HG03460 (cell line): ENCODE results near the gene BBS9.
"Not testable (repeated sequence)": the region's sequence is repeated elsewhere in the genome, so short reads cannot be mapped to it uniquely, and the experiment has no call there.

Source experiments
- ATAC-seq: cut with Tn5 transposase; IDR thresholded peaks from one replicate; pipeline ENCODE4 v1.9.1; 2021; ENCODE audit not compliant: unreplicated experiment

Gene BBS9

DNA sequence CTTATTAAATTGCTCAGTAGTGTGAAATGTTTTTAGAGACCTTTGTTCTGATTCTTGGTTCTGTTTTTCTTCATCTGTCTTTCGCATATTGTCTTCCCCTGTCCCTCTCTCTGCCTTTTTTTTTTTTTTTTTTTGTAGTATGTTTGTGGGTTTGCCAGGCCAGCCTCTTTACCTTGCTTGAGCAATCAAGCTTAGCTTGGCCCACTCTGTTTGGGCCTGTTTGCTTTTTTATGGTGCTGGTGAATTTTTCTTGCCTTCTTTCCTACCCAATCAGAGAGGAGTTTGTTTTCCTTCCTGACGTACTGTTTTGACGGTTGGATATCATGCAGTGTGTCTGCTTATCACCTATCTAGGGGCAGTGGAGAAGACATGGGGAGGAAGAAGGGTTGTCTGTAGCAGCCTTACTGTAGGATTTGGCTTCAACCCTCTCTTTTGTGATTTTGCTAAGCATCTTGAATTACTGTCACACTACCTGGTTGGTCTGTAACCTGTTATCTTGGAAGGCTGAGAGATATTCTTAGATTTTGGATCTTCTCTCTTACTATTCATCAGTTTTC is 64.0 kb downstream of the BBS9 start:
- ATAC-seq, result no peak

DNA sequence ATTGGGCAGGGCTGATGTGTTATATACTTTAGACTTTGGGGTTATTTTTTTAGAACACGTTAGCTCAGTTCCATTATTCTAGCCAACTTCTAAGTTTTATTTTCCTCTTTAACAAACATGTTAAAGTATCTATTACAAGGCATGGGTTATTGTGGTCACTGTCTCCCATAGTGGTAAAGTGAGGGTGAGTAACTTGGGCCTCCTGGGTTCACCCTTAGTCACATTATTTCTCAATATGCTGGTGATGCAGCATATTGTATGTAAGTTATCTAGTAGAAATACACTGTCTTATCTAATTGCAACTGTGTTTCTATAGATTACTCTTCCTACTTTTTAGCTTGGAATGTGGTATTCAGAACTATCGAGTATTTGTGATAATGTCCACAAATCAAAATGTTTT is 65.9 kb downstream of the BBS9 start:
- ATAC-seq, result no peak

DNA sequence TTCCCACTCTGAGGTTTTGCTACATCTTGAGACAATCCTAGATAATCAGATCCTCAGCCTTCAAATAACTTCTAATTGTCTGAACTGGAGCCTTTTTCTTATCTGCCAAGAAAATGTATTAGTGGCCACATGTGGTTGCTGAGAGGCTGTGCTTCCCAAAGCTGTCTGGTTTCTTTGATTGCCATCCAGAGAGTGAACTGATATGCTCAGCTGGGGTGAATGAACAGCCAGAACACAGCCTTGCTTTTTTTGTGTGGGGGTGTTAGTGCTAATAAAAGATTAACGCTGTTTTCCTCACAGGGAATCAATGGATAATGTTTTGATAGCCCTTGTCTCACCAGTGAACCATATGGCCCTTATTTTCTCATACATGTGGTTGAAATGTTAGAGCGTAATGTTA is 66.9 kb downstream of the BBS9 start:
- ATAC-seq, result no peak

DNA sequence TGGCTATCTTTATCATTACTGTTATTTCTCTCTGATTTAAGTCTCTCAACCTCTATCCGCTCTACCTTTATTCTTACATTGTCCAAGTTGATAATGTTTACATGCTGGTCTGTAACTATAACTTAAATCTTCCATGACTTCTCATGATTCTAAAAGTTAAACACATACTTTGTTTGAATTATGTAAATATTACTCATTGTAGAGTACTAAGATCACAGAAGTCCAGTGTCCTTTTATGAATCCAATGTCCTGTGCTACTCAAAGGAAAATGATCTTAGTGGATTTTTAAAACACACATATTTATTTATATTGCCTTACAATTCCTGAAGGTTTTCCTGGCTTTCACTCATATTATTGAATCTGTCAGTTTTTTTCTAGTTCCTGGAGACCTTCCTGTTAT is 70.9 kb downstream of the BBS9 start:
- no peak for ATAC-seq

DNA sequence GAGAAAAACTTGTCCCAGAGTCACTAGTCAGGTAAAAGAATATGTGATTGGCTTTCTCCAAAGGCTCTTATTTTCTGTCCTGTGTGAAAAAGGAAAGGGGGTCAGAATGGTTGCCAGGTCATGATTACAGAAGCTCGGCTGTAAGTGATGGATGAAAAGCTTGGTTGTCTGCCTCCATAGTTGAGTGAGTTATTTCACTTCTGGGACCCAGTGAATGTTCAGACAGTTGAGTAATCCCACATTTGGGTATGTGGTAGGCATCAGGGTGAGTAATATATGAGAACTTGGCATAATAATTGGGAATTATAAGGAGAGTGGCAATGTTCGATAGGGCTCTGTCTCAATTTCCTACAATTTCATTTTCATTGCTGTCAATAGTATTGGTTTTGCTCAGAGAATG is 72.5 kb downstream of the BBS9 start:
- no peak for ATAC-seq

DNA sequence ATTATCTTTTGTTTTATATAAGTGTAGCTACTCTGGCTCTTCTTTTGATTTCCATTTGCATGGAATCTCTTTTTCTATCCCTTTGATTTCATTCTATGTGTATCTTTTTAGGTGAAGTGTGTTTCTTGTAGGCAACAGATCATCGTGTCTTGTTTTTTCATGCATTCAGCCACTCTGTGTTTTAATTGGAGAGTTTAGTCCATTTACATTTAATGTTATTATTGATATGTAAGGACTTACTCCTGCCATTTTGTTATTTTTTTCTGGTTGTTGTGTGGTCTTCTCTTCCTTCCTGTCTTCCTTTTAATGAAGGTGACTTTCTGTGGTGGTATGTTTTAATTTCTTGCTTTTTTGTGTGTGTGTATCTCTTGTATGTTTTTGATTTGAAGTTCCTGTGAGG is 81.6 kb downstream of the BBS9 start:
- no peak for ATAC-seq

DNA sequence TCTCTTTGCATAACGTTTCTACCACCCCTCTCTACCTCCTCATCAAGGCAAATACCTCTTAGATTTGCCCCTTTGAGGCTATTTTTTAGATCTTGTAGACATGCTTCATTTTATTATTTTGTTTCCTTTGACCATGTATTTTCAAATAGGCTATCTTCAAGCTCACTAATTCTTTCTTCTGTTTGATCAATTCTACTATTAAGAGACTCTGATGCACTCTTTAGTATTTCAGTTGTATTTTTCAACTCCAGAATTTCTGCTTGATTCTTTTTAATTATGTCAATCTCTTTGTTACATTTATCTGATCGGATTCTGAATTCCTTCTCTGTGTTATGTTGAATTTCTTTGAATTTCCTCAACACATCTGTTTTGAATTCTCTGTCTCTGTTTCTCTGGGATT is 82.8 kb downstream of the BBS9 start:
- no peak for ATAC-seq

DNA sequence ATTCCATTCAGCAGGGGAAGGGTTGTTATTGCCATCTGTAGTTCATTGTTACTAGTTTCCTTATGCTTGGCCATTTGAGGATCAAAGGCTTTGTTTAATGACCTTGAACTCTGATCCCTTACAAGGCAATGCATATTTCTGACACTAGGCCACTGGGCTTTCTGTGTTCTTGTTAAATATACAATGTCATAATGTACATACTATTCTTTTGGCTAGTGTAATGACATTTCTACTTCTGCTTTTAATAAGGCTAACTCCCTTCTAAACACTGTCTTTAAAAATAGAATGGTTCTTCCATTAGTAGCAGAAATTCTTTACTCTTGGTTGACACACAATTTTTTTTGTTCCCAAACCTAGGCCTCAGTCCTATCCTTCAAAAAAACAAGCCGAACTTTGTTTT is 86.6 kb downstream of the BBS9 start:
- no peak for ATAC-seq

DNA sequence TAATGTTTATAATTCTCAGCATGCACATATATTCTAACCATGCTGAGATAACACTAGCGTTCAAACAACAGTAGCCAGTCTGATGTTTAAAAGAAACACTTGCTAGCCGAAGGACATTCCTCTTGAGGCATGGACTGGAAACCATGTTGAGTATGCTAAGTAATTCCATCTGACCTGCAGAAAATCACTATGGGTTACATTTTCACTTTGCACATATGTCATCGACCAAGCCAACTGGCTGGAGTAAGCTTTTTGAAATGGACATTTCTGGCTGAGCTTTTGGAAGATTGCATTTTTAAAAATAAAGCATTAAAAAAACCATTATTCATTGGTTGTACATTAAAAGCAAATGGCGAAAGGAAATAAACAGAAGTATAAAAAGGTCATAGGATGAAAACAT is 88.2 kb downstream of the BBS9 start:
- no peak for ATAC-seq

DNA sequence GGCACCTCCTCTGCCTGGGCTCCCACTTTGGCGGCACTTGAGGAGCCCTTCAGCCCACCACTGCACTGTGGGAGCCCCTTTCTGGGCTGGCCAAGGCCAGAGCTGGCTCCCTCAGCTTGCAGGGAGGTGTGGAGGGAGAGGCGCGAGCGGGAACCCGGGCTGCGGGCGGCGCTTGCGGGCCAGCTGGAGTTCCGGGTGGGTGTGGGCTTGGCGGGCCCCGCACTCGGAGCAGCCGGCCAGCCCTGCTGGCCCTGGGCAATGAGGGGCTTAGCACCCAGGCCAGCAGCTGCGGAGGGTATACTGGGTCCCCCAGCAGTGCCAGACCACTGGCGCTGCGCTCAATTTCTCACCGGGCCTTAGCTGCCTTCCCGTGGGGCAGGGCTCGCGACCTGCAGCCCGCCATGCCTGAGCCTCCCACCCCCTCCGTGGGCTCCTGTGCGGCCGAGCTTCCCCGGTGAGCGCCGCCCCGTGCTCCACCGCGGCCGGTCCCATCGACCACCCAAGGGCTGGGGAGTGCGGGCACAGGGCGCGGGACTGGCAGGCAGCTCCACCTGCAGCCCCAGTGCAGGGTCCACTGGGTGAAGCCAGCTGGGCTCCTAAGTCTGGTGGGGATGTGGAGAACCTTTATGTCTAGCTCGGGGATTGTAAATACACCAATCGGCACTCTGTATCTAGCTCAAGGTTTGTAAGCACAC is 89.6 kb downstream of the BBS9 start:
- ATAC-seq, result not testable (repeated sequence)

DNA sequence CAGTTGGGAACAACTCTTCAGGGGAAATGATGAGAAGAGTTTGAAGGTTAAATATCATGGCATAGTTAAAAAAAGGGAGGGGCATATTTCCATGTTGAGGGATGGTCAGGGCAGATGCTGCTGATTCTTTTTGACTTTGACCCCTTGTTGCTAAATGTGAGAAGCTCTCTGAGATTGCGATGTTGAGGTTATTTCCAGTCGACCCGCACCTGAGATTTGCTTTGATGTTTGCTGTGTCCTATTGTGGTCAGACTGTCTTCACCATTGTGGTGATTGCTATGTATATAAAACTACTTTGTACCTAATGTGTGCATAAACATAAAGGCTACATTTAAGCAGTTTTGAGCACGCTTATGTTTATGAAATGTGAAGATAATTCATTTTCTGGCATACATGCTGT is 90.9 kb downstream of the BBS9 start:
- ATAC-seq, result no peak

DNA sequence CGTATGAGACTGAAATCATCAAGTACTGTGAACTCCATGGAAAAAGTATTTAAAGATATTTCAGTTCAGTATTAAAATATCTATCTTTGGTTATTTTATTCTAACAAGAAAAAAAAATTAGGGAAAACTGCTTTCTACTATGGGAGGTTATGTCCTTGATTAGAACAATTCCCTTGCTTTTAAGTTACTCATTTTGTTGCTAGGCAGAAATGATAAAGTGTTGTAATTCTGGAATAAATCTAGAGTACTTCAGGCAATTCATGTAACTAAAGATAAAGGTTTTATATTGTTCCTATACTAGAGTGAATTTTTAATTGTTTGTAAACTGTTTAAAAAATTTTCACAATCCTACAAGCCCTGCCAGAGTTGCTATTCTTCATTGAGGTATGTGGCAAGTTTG is 92.0 kb downstream of the BBS9 start:
- ATAC-seq, result no peak

DNA sequence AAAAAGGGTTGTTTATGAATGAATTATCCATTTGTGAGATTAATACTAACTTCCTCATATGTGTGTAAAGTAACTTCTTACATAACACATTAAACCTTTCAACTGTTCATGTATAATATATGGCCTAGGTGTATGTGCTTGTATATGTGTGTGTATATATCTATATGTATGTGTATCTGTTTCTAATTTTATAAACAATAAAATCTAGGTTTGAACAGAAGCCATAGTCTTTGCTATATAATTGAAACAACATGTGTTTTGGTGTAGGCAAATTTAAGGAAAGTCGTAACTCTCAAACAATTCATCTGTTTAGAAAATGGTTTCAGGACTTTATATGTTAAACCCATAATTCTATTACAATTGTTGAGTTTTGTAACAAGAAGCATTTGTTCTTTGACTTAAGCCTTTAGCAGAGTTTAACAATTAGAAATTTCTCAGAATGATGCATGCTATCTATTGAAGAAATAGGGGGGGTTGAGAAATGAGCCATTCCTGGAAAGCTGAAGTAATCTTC is 103.3 kb downstream of the BBS9 start:
- ATAC-seq, result no peak

DNA sequence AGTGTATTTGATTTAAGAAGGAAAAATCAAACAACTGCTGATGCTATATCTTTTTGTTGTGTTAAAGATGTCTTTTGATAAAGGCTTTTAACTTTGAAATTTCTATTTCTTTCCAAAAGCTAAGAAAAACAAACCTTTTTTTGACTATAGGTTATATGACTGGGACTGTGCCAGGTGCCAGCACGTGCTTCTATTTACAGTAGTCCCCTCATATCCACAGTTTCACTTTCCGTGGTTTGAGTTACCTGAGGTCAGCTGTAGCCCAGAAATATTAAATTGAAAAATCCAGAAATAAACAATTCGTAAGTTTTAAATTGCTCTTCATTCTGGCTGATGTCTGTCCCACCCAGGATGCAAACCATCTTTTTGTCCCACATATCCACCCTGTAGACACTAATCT is 104.3 kb downstream of the BBS9 start:
- ATAC-seq, result no peak

DNA sequence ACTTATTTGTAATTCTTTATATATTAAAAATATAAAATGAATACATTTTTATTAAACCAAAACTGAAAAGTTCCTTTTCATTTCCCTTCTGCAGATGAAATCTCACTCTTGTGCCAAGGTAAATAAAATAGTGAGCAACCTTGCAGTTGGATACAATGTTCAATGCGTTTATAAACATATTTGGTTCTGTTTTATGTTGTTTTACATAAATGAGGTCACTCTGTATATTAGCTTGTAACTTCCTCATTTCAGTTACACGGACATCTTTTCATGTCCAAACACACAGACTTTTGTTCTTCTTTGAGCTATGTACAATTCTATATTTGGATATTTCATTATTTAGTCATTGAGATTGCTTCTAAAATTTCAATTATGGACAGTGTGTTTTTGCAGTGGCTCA is 107.7 kb downstream of the BBS9 start:
- ATAC-seq, result no peak

DNA sequence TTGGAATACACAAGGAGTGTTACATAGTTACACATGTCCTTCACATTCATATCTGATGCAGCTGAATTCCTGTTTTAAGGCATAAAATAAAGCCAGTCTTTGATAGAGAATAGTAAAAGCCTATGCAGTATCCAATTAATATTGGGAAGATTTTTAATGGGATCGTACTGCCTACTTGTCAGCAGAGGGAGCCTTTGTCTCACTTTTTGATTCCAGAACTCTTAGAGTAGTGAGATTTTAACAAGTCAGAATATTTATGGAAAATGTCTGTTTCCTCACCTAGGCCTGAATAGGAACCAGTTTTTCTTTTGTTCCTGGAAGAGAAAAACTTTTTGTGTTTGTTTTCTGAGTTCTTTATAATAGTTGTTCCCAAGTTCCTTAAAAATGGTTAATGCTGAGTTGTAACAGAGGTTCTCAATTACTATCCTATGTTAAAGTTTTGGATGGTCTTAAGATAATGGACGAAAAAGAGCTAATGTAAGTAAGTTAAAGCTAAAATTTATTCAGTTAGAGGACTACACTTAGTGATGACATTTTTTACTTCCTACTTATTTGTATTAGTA is 114.0 kb downstream of the BBS9 start:
- no peak for ATAC-seq

DNA sequence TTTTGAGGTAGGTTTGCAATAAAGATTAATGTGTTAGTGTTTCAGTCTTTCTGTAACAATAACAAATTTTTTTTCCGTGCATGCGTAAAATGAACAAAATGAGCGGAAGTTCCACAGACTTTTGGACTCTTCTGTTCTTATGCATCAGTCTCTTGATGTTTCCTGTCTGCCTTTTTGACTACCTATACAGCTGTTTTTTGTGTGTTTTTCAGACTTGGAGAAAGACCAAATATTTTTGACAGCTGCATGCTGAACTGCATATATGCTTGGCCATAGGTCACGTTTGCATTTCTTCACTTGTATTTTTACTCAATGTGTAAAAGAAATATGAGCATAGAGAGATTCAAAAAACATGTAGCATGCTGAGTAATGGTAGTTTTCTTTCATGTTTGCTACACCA is 119.3 kb downstream of the BBS9 start:
- no peak for ATAC-seq

DNA sequence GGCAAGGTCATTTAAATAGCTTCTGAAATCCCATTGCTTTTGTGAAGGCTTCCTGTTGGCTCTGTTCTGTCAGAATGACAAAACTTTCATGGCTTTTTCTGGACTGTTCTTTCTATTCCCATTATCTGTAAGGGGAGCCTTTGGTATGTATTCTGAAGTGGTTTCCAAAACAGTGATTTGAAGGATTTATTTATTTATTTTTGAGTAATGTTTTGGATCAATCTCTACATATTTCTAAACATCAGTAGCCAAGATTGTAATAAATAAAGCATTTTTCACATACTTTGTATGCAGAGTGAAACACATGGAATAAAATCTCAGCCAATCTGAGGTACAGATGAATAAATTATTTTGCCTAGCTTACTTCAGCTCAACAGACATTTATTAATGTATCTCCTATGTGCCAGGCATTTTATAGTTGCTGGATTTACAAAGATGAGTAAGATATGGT is 121.1 kb downstream of the BBS9 start:
- no peak for ATAC-seq

DNA sequence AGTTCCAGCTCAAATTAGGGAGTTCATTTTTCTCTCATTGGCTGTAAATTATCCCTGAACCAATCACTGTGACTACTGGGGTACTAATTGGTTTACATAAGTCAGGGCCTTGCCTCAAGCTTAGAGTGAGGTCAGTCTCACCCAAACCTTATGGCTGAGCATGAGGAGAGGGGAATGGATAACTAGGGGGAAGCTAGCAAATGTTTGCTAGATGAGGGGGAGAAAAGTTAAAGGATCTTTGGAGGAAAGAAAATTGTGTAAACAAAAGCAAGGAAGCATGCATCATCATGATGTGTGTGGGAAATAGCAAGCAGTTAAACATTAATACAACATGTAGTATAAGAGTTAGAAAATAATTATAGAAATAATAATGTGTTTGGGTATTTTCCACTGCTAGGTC is 121.9 kb downstream of the BBS9 start:
- no peak for ATAC-seq

DNA sequence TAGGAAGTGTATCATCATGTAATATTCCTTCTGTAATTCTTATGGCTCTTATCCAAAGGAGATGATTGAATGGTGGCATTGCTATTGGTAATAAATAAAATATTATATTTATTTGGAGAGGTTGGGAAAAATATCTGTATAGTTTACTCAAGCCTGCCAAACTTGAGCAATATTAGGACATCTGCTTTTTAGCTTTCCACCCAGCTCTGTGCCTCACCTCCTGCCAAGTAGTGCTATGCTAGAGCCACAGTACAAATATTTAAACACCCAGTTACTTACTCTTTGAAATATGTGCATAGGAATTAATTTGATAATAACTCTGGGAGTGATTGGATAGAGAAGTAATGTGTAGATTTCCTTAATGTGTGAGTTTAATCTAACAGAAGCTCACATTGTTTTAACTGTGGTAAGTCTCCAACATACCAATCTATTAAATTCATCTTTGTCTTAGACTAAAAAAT is 129.2 kb downstream of the BBS9 start:
- ATAC-seq, result no peak

DNA sequence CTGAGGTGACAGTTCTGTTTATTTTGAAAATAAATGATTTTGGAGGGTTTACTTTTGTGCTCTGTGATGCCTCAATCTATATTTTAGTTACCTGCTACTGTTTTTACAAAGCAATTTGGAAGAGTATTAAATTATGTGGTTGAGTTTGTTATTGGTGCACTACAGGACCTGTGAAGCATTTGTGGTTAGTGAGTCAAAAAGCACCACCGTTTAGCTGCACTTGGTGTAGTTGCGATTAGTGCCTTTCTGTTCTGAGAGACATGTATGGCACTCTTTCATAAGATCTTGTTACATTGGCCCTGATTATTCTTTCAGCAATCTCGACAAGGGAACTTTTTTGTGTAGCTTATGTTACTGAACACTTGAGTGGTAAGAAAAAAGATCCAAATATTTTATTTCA is 132.2 kb downstream of the BBS9 start:
- ATAC-seq, result no peak

DNA sequence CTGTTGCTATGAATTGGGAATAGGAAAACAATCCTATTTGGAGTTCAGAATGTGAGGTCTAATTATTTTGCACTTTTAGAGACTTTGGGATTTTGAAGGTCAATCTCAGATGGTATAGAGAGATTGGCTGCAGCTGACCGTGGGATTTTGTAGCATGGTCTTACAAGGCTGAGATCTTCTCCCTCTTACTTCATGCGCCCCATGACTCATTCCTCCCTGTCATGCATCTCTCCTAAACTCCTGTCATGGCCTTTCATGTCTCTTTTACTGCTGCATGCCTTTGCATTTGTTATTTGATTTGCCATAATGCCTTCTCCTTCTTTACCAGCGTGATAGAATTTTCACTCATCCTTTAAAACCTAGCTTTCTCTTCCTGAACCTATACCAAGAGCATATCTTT is 133.1 kb downstream of the BBS9 start:
- ATAC-seq, result no peak
